ENCODE measurements around the gene CHMP1B.
"Not testable (repeated sequence)": the region's sequence is repeated elsewhere in the genome, so short reads cannot be mapped to it uniquely, and the experiment has no call there.

Gene CHMP1B

GRCh38 chr18:11840493-11840892, 10.7 kb upstream of the CHMP1B start:
- DNase-seq = no peak

GRCh38 chr18:11842562-11842961, 8.7 kb upstream of the CHMP1B start:
- DNase-seq = no peak

- no peak for DNase-seq
These were observed 6.8 kb upstream of the CHMP1B start for GRCh38 chr18:11844436-11844835.

- DNase-seq = no peak
These were observed 5.6 kb upstream of the CHMP1B start for GRCh38 chr18:11845654-11846053.

- no peak for DNase-seq
These were observed 3.4 kb upstream of the CHMP1B start for GRCh38 chr18:11847811-11848210.

- no peak for DNase-seq
These were observed 1.9 kb upstream of the CHMP1B start for GRCh38 chr18:11849279-11849678.

- peak; percentile 28 to 77 (median 62) for DNase-seq
These were observed 1.2 kb upstream of the CHMP1B start for GRCh38 chr18:11849841-11850634.

GRCh38 chr18:11850821-11851145, 430 bp upstream of the CHMP1B start:
- DNase-seq = no peak

- peak in 4 of 5 experiments; percentile 21 to 74 (median 53) for DNase-seq
These were observed 659 bp downstream of the CHMP1B start for GRCh38 chr18:11851806-11852337.

GRCh38 chr18:11854554-11854953, 3.3 kb downstream of the CHMP1B start:
- DNase-seq = not testable (repeated sequence)

GRCh38 chr18:11857177-11857887, 6.1 kb downstream of the CHMP1B start:
- no peak for DNase-seq

GRCh38 chr18:11859282-11859830, 8.1 kb downstream of the CHMP1B start:
- DNase-seq = no peak

GRCh38 chr18:11859903-11860407, 8.7 kb downstream of the CHMP1B start:
- peak in 1 of 5 experiments; percentile 8 for DNase-seq

- no peak for DNase-seq
These were observed 9.6 kb downstream of the CHMP1B start for GRCh38 chr18:11860594-11861450.

GRCh38 chr18:11861583-11862288, 10.5 kb downstream of the CHMP1B start:
- DNase-seq = no peak

GRCh38 chr18:11862468-11863137, 11.4 kb downstream of the CHMP1B start:
- no peak for DNase-seq

GRCh38 chr18:11864471-11864870, 13.3 kb downstream of the CHMP1B start:
- DNase-seq = no peak

- no peak for DNase-seq
These were observed 13.9 kb downstream of the CHMP1B start for GRCh38 chr18:11865071-11865470.

- no peak for DNase-seq
These were observed 15.1 kb downstream of the CHMP1B start for GRCh38 chr18:11866329-11866728.

GRCh38 chr18:11866764-11867163, 15.6 kb downstream of the CHMP1B start:
- DNase-seq = no peak

- DNase-seq = no peak
These were observed 17.0 kb downstream of the CHMP1B start for GRCh38 chr18:11868230-11868629.
